Myometrial cell (primary cell): ENCODE measurements around the gene RALA. TPM values are rescaled to one million over a fixed set of nuclear protein-coding genes. Genes with fewer than 3 reads are reported as not detected.

Source experiments
- total RNA-seq: library from RNA; depleted of rRNA; stranded (reverse); fragments of >200 nt; gene quantifications from 2 replicates; pipeline ENCODE4 v1.2.3, GENCODE V29; 2015

The RALA gene, protein sequence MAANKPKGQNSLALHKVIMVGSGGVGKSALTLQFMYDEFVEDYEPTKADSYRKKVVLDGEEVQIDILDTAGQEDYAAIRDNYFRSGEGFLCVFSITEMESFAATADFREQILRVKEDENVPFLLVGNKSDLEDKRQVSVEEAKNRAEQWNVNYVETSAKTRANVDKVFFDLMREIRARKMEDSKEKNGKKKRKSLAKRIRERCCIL
- 16.7 and 19.0 TPM in 2 replicates for total RNA-seq

DNA sequence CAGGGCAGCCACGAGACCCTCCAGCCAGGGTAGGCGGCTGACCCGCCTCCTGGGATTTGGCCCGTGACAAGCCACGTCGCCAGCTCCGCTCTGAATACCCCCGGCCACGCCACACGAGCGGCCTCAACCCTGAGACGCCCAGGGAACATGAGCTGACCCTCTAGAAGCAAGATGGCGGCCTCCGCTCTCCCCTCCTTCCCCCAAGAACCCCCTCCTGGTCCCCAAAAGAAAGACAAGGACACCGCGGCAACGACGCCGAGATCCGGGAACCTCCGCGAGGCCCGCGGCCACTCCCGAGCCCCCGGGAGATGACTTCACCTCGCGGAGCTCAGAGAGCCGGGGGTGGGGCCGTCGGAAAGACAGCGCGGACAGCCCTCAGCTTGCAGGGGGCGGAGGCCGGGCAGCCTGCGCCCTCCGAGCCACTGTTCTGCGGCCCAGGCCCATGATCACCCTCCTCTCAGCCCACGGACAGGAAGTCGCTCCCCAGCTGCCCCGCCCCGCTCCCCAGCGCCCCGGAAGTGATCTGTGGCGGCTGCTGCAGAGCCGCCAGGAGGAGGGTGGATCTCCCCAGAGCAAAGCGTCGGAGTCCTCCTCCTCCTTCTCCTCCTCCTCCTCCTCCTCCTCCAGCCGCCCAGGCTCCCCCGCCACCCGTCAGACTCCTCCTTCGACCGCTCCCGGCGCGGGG is at the start of gene RALA:
Gene RALA (plus strand): TSS at position 526 of the 685 bp plus-strand sequence. CDS start 63,096 bp downstream, outside the sequence.

Other genes starting within 250 kb of the RALA start
- gene YAE1, start 57.2 kb upstream of the RALA start, total RNA-seq, result 18.6 and 22.8 TPM in 2 replicates